Coronary artery (tissue), 2 donors: ENCODE data around the gene TXNDC15.
A peak's percentile ranks its signal among the peaks of the same experiment; 100 is the strongest.
"Not testable (repeated sequence)": the region's sequence is repeated elsewhere in the genome, so short reads cannot be mapped to it uniquely, and the experiment has no call there.

ENCODE experiments used
- DNase-seq: peaks from one replicate; pipeline ENCODE4 v3.0.0-alpha.2; 2017; ENCODE audit warnings: low spot score
- H3K27ac ChIP-seq, 2 donors: fragments of 200-600 bp; sonication (generic); one replicate each; pipeline ENCODE4 v1.5.1; 2016 to 2019
- H3K4me3 ChIP-seq: fragments of 200-600 bp; sonication (generic); 2 replicates; pipeline ENCODE4 v1.5.1; 2016; ENCODE audit warnings: mild to moderate bottlenecking, moderate library complexity
- CTCF ChIP-seq: fragments of 200-600 bp; sonication (generic); IDR thresholded peaks from one replicate; pipeline ENCODE4 v1.5.1; 2019; ENCODE audit warnings: antibody characterized with exemption

The TXNDC15 gene

GRCh38 chr5:134840811-134841210 lies 33.4 kb upstream of the TXNDC15 start:
- no peak for DNase-seq
- no peak overlapping the region for H3K27ac ChIP-seq
- no peak for TF ChIP-seq CTCF
- no peak overlapping the region for H3K4me3 ChIP-seq

- Histone ChIP-seq H3K4me3 (no peak overlapping the region), H3K27ac (no peak overlapping the region)
- TF ChIP-seq CTCF: no peak
- DNase-seq: no peak
Observed at GRCh38 chr5:134844252-134844651, 29.9 kb upstream of the TXNDC15 start.

GRCh38 chr5:134845335-134845851 lies 28.8 kb upstream of the TXNDC15 start:
- TF ChIP-seq CTCF: no peak
- H3K27ac ChIP-seq: peak overlapping the region; percentile 89 to 90
- H3K4me3 ChIP-seq: peak overlapping the region; percentile 75
- no peak for DNase-seq

- TF ChIP-seq CTCF: no peak
- Histone ChIP-seq H3K27ac (peak within 1 kb of the TSS; percentile 89 to 90), H3K4me3 (peak within 1 kb of the TSS; percentile 75)
- DNase-seq: peak; percentile 96
Observed at GRCh38 chr5:134845852-134846640, 28.1 kb upstream of the TXNDC15 start, which contains the start of gene C5orf24. TSS of gene C5orf24 (plus strand) at chr5:134845968. CDS start at chr5:134854901, 8,933 bp downstream.

- Histone ChIP-seq H3K27ac (peak overlapping the region; percentile 89 to 90), H3K4me3 (peak overlapping the region; percentile 75)
- no peak for TF ChIP-seq CTCF
- no peak for DNase-seq
Observed at GRCh38 chr5:134846641-134846960, 27.6 kb upstream of the TXNDC15 start.

GRCh38 chr5:134849434-134849933 lies 24.7 kb upstream of the TXNDC15 start:
- not testable (repeated sequence) for DNase-seq, H3K4me3 ChIP-seq, H3K27ac ChIP-seq

- peak overlapping the region in 1 of 2 donors; percentile 1 for H3K27ac ChIP-seq
- no peak for TF ChIP-seq CTCF
- DNase-seq: no peak
- H3K4me3 ChIP-seq: no peak overlapping the region
Observed at GRCh38 chr5:134851307-134851923, 22.8 kb upstream of the TXNDC15 start.

- H3K27ac ChIP-seq, DNase-seq, H3K4me3 ChIP-seq: not testable (repeated sequence)
Observed at GRCh38 chr5:134856465-134856864, 17.7 kb upstream of the TXNDC15 start.
